GM18867 (cell line): ENCODE measurements around the gene HAND1.

ENCODE experiments used
- ATAC-seq: cut with Tn5 transposase; IDR thresholded peaks from one replicate; pipeline ENCODE4 v1.9.1; 2021; ENCODE audit warnings: mild to moderate bottlenecking, moderate library complexity; ENCODE audit not compliant: unreplicated experiment

HAND1 gene

DNA sequence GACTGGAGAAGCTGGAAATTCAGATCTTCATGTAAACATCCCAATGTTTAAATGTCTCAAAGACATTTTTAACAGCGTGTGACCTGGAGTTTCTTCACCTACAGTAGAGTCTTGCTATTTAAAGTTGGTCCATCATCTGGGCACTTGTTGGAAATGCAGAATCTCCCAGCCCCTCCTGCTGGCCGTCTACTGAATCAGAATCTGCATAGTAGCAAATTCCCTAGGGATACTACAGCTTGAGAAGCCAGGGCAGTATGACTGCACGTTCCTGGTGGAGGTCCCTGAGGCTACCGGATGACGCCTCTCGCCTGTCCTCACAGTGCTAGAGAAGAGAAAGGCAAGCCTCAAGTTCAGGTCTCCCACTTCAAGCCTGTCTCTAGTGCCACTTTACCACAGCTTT lies 16.5 kb downstream of the HAND1 start:
- no peak for ATAC-seq

DNA sequence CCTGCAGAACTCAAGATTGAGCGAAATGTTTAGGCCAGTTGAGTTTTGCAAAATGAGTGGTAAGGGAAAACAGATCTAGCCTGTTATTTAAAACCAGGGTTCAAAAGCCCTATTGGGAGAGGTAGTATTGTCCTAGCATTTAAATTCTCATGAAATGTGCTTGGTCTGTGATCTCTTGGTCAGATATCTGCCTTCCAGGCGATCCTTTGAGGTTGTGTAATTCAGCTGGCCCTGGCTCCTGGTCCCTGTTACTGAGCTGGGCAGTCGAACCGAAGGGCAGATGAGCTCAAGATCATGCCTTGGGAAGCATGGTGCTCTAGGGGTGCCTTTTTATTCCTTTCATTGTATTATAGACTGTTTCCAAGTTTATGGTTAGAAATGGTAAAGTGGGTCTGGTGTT lies 17.9 kb downstream of the HAND1 start:
- ATAC-seq = no peak

- no peak for ATAC-seq
Observed at GRCh38 chr5:154459015-154459414, 19.0 kb downstream of the HAND1 start.

GRCh38 chr5:154456540-154456939 lies 21.5 kb downstream of the HAND1 start:
- ATAC-seq = no peak

- no peak for ATAC-seq
Observed at GRCh38 chr5:154455585-154455984, 22.4 kb downstream of the HAND1 start.

DNA sequence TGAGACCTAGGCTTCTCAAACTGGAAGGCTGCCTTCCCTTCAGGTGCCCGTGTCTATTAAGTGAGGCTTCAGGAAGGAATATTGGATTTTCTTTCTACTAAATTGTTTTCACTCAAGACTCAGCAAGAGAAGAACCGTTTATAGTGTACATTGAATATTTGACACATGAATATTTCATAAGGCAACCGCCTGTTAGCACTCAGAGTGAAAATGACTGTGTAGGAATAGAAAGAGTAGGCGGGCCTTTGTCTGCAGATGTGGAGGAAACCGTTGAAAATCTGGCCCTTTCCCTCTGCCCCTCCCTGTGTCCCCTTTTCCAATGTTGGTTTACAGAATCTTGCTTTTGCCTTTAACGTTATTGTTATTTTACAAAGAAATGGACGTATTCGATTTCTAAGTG lies 26.1 kb downstream of the HAND1 start:
- ATAC-seq = no peak

- no peak for ATAC-seq
Observed at GRCh38 chr5:154449786-154450185, 28.2 kb downstream of the HAND1 start.

- ATAC-seq = no peak
Observed at GRCh38 chr5:154447089-154447725, 30.8 kb downstream of the HAND1 start.

GRCh38 chr5:154446195-154447088 lies 31.6 kb downstream of the HAND1 start:
- peak; percentile 19 for ATAC-seq

DNA sequence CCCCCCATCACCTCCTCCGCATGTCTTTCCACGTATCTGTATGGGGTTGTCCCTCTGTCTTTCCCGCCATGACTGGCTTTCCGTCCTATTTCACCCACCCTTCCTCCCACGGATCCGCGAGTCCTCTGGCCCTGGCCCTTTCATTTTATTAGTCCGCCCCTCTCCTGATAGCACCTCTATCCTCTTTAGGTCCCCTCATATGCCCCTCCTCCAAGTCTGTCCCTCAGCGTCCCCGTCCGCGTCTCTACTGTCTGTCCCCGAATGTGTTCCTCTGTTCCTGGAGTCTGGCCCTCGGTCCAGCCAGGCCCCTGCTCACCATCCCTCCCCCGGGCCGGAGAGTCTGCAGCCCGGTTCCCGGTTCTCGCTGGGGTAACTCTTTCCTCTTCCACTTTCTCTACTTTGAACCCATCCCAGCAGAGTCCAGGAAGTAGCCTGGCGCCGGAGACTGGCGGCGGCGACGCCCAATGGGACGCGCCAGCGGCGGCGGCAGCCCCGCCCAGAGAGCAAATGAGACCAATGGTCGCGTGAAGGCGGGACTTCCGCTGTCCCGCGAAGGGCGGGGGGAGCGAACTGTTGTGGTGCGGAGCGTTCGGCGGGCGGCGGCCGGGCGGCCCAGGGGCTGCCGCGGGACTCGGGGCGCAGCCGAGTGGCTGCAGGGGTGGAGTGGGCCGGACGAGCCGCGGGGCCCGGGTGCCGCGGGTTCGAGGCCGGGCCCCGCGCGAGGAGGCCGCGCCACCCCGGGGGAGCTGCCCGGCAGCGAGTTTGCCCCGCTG lies 32.4 kb downstream of the HAND1 start, which contains the start of gene SAP30L:
SAP30L (plus strand) TSS at position 576 of the 773 bp plus-strand sequence. CDS start 608 bp downstream, outside the sequence.
- peak; percentile 94 for ATAC-seq

DNA sequence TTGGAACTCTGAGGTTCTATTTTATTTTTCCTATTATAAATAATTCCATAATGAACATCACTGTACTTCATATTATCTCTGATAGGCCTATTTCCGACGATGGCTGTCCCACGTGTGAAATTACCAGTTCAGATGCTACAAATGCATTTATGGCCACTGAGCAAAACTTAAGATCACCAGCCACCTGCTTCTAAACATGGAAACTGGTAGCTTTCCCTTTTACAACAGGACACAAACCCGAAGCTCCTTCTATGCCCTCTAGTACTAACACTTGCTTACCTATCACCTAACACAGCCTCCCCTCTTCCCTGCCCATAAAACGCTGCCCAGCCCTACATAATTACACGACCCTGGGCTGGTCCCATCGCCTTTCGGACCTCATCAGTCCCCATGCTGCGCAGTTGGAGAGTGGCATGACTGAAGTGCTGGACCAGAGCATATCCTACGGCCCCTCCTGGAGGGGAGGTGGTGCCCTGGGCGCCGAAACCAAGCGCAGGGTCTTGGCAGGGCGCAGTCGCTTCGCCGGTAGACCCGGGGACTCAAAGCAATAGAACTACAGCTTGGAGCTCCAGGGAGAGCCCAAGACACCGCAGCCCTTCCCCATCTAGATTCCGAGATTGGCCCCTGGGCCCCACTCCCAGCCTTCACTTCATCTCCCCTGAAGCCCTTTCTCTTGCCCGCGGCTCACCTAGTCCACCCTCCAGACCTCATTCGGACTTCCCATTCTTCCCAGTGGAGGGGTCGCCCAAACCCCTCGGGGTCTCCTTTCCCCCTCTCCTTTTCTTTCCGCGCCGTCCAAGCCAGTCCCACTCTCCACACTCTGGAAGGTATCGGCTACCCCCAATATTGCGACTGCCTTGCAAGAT lies 33.2 kb downstream of the HAND1 start:
- no peak for ATAC-seq

- no peak for ATAC-seq
Observed at GRCh38 chr5:154442801-154443200, 35.2 kb downstream of the HAND1 start.

DNA sequence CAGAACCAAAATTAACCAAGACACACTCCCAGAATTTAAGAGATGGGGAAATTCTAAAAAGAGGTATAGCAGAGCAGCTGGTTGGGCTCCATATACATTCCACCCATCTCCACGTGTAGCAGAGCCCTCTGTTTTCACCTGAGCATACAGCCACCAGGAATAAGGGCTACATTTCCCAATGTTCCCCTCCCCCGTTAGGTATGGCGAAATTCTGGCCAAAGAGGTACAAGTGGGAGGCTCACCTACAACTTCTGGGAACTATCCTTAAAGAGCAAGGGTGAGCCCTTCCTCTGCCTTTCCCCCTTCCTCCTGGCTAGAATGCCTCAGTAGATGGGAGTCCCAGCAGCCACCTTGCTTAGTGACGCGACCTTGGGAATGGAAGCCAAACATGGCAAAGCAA lies 37.5 kb downstream of the HAND1 start:
- no peak for ATAC-seq

- ATAC-seq = no peak
Observed at GRCh38 chr5:154437281-154437965, 40.6 kb downstream of the HAND1 start.

GRCh38 chr5:154435226-154435625 lies 42.8 kb downstream of the HAND1 start:
- no peak for ATAC-seq

DNA sequence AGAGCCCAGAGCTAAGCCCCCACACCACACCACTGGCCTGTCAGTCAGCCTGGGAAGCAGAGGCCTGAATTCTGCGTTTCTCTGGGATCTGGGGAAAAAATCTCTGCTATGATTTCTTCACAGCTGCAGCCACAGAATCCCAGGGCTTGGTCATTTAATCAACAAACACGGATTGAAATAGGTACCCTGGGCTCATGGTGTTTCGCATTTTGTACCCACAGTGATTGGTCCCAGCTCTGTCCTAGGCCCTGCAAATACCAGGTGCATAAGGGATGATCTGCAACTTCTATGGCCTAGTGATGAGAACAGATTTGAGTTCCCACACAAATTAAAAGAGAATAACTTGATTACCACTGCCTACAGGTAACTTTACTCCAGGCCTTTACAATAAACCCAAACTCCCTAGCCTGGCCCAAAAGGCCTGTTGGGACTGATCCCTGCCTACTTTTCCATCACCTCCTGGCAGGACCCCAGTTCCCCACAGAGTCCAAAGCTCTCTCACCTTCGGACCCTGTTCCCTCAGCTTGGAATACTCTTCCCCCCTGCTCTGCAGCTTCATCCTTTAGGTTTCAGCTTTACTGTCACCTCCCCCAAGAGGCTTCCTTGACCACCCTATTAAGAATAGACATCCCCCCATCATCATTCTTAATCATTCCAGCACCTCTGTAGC lies 46.9 kb downstream of the HAND1 start:
- ATAC-seq = no peak

DNA sequence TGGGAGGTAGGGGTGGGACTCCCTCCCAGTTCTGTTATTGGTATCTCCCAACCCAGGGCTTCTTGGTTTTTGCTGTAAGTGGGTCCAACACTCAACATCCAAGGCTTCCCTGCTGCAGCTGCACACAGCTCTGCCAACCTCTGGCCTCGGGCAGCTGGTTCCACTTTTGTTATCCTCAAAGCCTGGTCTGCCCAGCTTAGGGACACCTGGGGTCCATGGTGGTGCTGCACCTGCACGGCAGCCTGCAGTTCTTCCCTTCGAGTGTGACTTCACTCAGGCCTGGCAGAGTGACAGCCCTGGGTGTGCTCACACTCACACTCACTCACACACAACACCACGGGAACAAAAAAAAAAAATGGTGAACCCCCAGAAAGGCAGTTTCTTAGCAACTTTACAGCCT lies 47.6 kb downstream of the HAND1 start:
- no peak for ATAC-seq

- ATAC-seq = no peak
Observed at GRCh38 chr5:154429341-154429740, 48.7 kb downstream of the HAND1 start.

GRCh38 chr5:154428208-154428607 lies 49.8 kb downstream of the HAND1 start:
- ATAC-seq = no peak
